HFFc6 (cell line): Measurements from ENCODE around the gene TGM4. TPM values are rescaled to one million over a fixed set of nuclear protein-coding genes. Genes with fewer than 3 reads are reported as not detected.

Experiments used
- DNase-seq: peaks from one replicate; pipeline ENCODE4 v3.0.0-alpha.2; 2018
- H3K27ac Mint-ChIP-seq: 2 replicates; pipeline ENCODE4 v1.8.0; 2020; ENCODE audit warnings: mild to moderate bottlenecking, mixed read lengths
- H3K27me3 Mint-ChIP-seq: 2 replicates; pipeline ENCODE4 v1.8.0; 2021; ENCODE audit warnings: mild to moderate bottlenecking, moderate library complexity, mixed read lengths; ENCODE audit not compliant: insufficient read depth
- H3K36me3 Mint-ChIP-seq: 2 replicates; pipeline ENCODE4 v1.8.0; 2021; ENCODE audit warnings: low read depth, mixed read lengths
- H3K4me1 Mint-ChIP-seq: 2 replicates; pipeline ENCODE4 v1.8.0; 2020; ENCODE audit warnings: low read depth, mixed read lengths
- H3K4me3 Mint-ChIP-seq: 2 replicates; pipeline ENCODE4 v1.8.0; 2020; ENCODE audit warnings: mild to moderate bottlenecking, moderate library complexity, mixed read lengths
- H3K9me3 Mint-ChIP-seq: 2 replicates; pipeline ENCODE4 v1.8.0; 2020; ENCODE audit warnings: mild to moderate bottlenecking, mixed read lengths
- CTCF ChIP-seq: fragments of 200-600 bp; sonication (generic); IDR thresholded peaks from 2 replicates; pipeline ENCODE4 v1.5.0; 2021; ENCODE audit warnings: antibody characterized with exemption, mild to moderate bottlenecking
- total RNA-seq, 6 experiments: library from RNA; stranded (reverse); fragmentation: NEBNext Ultra II Directional; extraction: Animal tissue kit (Norgen Biotek cat#: 25700); gene quantifications; 2 replicates in 1 of 6; 3 replicates in 5 of 6; pipeline ENCODE4 v1.2.3, GENCODE V29; 2021

Gene TGM4
- total RNA-seq, 6 experiments from 2014 or later = not detected

- DNase-seq = no peak
- H3K4me1 Mint-ChIP-seq = peaks cover 13% of the 10 kb centered on the region
- H3K27ac Mint-ChIP-seq = no peak overlapping the region
- H3K9me3 Mint-ChIP-seq = no peaks in the 10 kb centered on the region
- no peaks in the 10 kb centered on the region for H3K36me3 Mint-ChIP-seq
- TF ChIP-seq CTCF = no peak
- no peak overlapping the region for H3K4me3 Mint-ChIP-seq
- H3K27me3 Mint-ChIP-seq = peaks cover 5% of the 10 kb centered on the region
Observed at GRCh38 chr3:44894485-44894884, 20.1 kb downstream of the TGM4 start.

- DNase-seq = no peak
Observed at GRCh38 chr3:44896440-44896839, 22.0 kb downstream of the TGM4 start.

GRCh38 chr3:44899683-44900367, 25.4 kb downstream of the TGM4 start:
- DNase-seq = no peak
- Mint-ChIP-seq H3K36me3 (no peaks in the 10 kb centered on the region), H3K4me3 (no peak overlapping the region), H3K27ac (no peak overlapping the region), H3K27me3 (peaks cover 7% of the 10 kb centered on the region), H3K4me1 (peaks cover 10% of the 10 kb centered on the region), H3K9me3 (no peaks in the 10 kb centered on the region)
- TF ChIP-seq CTCF = no peak

More at GRCh38 chr3:44896440-44896839, 22.0 kb downstream of the TGM4 start:
- Mint-ChIP-seq H3K9me3 (no peaks in the 10 kb centered on the region), H3K4me3 (no peak overlapping the region), H3K4me1 (peaks cover 13% of the 10 kb centered on the region), H3K27me3 (peaks cover 7% of the 10 kb centered on the region), H3K36me3 (no peaks in the 10 kb centered on the region), H3K27ac (no peak overlapping the region)
- TF ChIP-seq CTCF = no peak

- Mint-ChIP-seq H3K4me1 (peaks cover 15% of the 10 kb centered on the region), H3K36me3 (no peaks in the 10 kb centered on the region), H3K4me3 (no peak overlapping the region), H3K27me3 (peaks cover 16% of the 10 kb centered on the region), H3K27ac (no peak overlapping the region), H3K9me3 (no peaks in the 10 kb centered on the region)
- DNase-seq = no peak
- no peak for TF ChIP-seq CTCF
Observed at GRCh38 chr3:44902628-44903027, 28.2 kb downstream of the TGM4 start.

GRCh38 chr3:44903314-44903713, 28.9 kb downstream of the TGM4 start:
- no peak for DNase-seq
- Mint-ChIP-seq H3K36me3 (no peaks in the 10 kb centered on the region), H3K4me3 (no peak overlapping the region), H3K27ac (no peak overlapping the region), H3K9me3 (peaks cover 4% of the 10 kb centered on the region; the same call in 1 of the 2 replicates), H3K27me3 (peaks cover 21% of the 10 kb centered on the region), H3K4me1 (peaks cover 15% of the 10 kb centered on the region)
- no peak for TF ChIP-seq CTCF
